Transverse colon (tissue), 4 donors: ENCODE measurements around the gene PTPRA. TPM values are rescaled to one million over a fixed set of nuclear protein-coding genes. Genes with fewer than 3 reads are reported as not detected.

Experiments used
- DNase-seq: peaks from one replicate; pipeline ENCODE4 v3.0.0-alpha.2; 2019
- H3K27ac ChIP-seq, 4 donors: fragments of 200-600 bp; sonication (generic); 2 replicates each; pipeline ENCODE4 v1.5.1; 2016 to 2018; ENCODE audit warnings: inconsistent platforms in 4 of 4
- H3K27me3 ChIP-seq: fragments of 200-600 bp; sonication (generic); 2 replicates; pipeline ENCODE4 v1.5.1; 2017; ENCODE audit warnings: inconsistent platforms
- H3K36me3 ChIP-seq, 4 donors: fragments of 200-600 bp; sonication (generic); 2 replicates each; pipeline ENCODE4 v1.5.1; 2017 to 2019; ENCODE audit warnings: inconsistent platforms in 4 of 4
- H3K4me1 ChIP-seq, 4 donors: fragments of 200-600 bp; sonication (generic); 2 replicates each; pipeline ENCODE4 v1.5.1; 2017 to 2020; ENCODE audit warnings: inconsistent platforms in 4 of 4
- H3K4me3 ChIP-seq, 4 donors: fragments of 200-600 bp; sonication (generic); 1 replicate in 1 of 4; 2 replicates in 3 of 4; pipeline versions ENCODE4 v1.5.1 to v1.6.1; 2017 to 2019; ENCODE audit warnings: inconsistent platforms in 4 of 4
- H3K9me3 ChIP-seq, 2 donors: fragments of 200-600 bp; sonication (generic); 2 replicates each; pipeline ENCODE4 v1.5.1; 2017 to 2019; ENCODE audit warnings: inconsistent platforms in 2 of 2
- CTCF ChIP-seq, 5 experiments: fragments of 200-600 bp in 3 of 5; fragments of 450-650 bp in 2 of 5; sonication (generic) in 3 of 5; IDR thresholded peaks; 1 replicate in 2 of 5; 2 replicates in 3 of 5; pipeline ENCODE4 v1.5.1; 2016 to 2017; ENCODE audit warnings: antibody characterized with exemption in 5 of 5, inconsistent platforms in 3 of 5, mild to moderate bottlenecking in 2 of 5, moderate library complexity in 1 of 5
- EP300 ChIP-seq: sonication (generic); formaldehyde crosslinking; IDR thresholded peaks from one replicate; pipeline ENCODE4 v1.6.1; 2017; ENCODE audit warnings: antibody characterized with exemption, low read depth
- POLR2A ChIP-seq: fragments of 450-650 bp; IDR thresholded peaks from one replicate; pipeline ENCODE4 v1.6.1; 2016; ENCODE audit warnings: antibody characterized with exemption, mild to moderate bottlenecking, moderate library complexity
- POLR2AphosphoS5 ChIP-seq, 3 donors: sonication (generic); formaldehyde crosslinking; IDR thresholded peaks; one replicate each; pipeline ENCODE4 v1.6.1; 2016; ENCODE audit warnings: antibody characterized with exemption in 3 of 3
- WGBS, 2 donors: methylation state at CpG; one replicate each; pipeline ENCODE4 v1.1.5; 2018; ENCODE audit warnings: low coverage in 1 of 2; 5-methylcytosine and 5-hydroxymethylcytosine counted together
- in situ Hi-C, 4 donors: fragments of 200-750 bp; cut with MboI; loops; one replicate each; pipeline versions ENCODE4 v1.15.0 to v1.15.1; 2017; ENCODE audit warnings: low sequenced_read_pairs in 3 of 4, low pct_ligation_motif_present in 1 of 4, low pct_unique_long_range_greater_than_20kb in 1 of 4
- intact Hi-C: fragments of 100-400 bp; cut with DNase I; formaldehyde crosslinking; loops from one replicate; pipeline ENCODE4 v1.15.1; 2023; ENCODE audit warnings: low total_unique reads
- total RNA-seq, 4 donors: library from RNA; depleted of rRNA; stranded (reverse); fragments of >200 nt; gene quantifications; one replicate each; pipeline ENCODE4 v1.1.0, GENCODE V29; 2016

Gene PTPRA
- total RNA-seq, 4 donors from 2014 or later, result 32.2 to 55.8 (median 45.8) TPM

- DNase-seq, result no peak
- no peak for TF ChIP-seq CTCF (IDR thresholded peaks at IDR 0.05)
- no peak for TF ChIP-seq POLR2A
- no peak for TF ChIP-seq POLR2AphosphoS5 (IDR thresholded peaks at IDR 0.05)
- TF ChIP-seq EP300, result no peak
- in situ Hi-C loops, result no loop called here
- Histone ChIP-seq H3K9me3 (no peaks in the 10 kb centered on the region), H3K4me3 (no peak overlapping the region), H3K36me3 (peaks cover 0 to 13% (median 4%) of the 10 kb centered on the region in 4 donors), H3K27ac (no peak overlapping the region), H3K27me3 (no peaks in the 10 kb centered on the region), H3K4me1 (no peaks in the 10 kb centered on the region)
- WGBS, 2 donors, result 94 to 96% methylated on average over 4 to 5 of the region's 5 CpGs
- intact Hi-C loops, result no loop called here
Observed at GRCh38 chr20:2972126-2972525, 98.8 kb downstream of the PTPRA start.

DNA sequence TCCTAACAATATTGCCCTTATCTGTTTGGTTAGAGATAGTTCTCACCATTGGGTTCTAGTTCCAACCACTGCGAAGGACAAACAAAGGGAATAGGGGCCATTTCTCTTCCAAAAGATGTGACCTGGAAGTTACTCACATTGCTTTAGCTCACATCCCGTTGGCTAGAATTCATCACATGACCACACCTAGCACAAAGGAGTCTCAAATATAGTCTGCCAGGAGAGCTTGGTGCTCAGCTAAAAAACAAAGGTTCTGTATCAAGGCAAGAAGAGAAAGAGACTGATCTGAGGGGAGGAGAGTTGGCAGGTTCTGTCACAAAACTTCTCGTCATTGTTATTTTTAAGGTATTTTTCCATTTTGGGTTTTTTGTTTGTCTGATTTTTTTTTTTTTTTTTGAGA is 100.3 kb downstream of the PTPRA start:
- WGBS, 2 donors, result 92 to 100% methylated on average over 2 to 3 of the region's 3 CpGs
- H3K4me1 ChIP-seq, result no peaks in the 10 kb centered on the region
- intact Hi-C loops, result no loop called here
- no peaks in the 10 kb centered on the region for H3K27me3 ChIP-seq
- H3K36me3 ChIP-seq, result peaks cover 0 to 13% (median 0%) of the 10 kb centered on the region in 4 donors
- no peaks in the 10 kb centered on the region for H3K9me3 ChIP-seq
- no peak for TF ChIP-seq POLR2A
- TF ChIP-seq POLR2AphosphoS5 (IDR thresholded peaks at IDR 0.05), result no peak
- no peak for TF ChIP-seq CTCF (IDR thresholded peaks at IDR 0.05)
- no peak for TF ChIP-seq EP300
- in situ Hi-C loops, result no loop called here
- H3K27ac ChIP-seq, result no peak overlapping the region
- no peak for DNase-seq
- H3K4me3 ChIP-seq, result no peak overlapping the region

DNA sequence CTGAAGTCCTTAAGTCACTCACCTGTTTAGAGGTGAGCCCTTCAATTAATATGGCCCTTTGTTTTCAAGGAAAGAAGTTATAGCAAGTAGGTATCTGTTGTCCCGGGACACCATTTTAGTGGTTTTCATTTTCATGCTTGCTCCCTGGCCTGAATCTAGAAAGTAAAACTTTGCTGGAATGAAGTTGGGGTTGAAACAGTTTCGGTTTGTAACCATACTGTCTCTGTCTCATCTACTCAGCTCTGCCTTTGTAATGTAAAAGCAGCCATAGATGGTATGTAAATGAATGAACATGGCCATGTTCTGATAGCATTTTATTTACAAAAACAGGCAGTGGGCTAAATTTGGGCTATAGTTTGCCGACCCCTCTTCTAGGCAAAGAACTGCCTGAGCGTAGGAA is 105.2 kb downstream of the PTPRA start:
- 77 to 90% methylated on average over 4 of the region's 4 CpGs for WGBS, 2 donors
- Histone ChIP-seq H3K4me3 (no peak overlapping the region), H3K27ac (no peak overlapping the region), H3K9me3 (no peaks in the 10 kb centered on the region), H3K27me3 (no peaks in the 10 kb centered on the region), H3K36me3 (no peaks in the 10 kb centered on the region), H3K4me1 (no peaks in the 10 kb centered on the region)
- no peak for DNase-seq
- TF ChIP-seq POLR2AphosphoS5 (IDR thresholded peaks at IDR 0.05), result no peak
- in situ Hi-C loops (no loop called here), intact Hi-C loops (no loop called here)

DNA sequence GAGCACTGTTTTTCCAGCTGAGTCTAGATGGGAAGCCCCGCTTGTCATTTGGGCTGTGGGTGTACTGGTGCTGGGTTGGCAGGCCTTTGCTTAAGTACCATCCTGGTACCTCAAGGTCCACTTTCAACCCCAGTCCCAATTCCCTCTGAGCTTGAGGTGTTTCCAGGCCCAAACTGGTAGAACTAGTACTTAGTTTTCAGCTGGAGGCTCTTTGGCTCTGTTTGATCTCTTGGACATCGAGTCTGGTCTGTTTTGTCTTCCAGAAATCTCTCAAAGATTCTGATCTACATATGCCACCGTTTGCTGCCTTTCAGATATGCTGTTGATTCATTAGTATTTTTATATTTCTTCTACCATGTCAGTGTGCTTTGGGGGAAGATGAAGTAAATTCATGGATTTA is 108.4 kb downstream of the PTPRA start:
- peaks cover 0 to 4% (median 0%) of the 10 kb centered on the region in 4 donors for H3K4me1 ChIP-seq
- H3K27ac ChIP-seq, result no peak overlapping the region
- intact Hi-C loops (no loop called here), in situ Hi-C loops (no loop called here)
- no peak for DNase-seq
- WGBS, 2 donors, result 60 to 88% methylated on average over 1 to 3 of the region's 3 CpGs
- no peaks in the 10 kb centered on the region for H3K27me3 ChIP-seq
- H3K9me3 ChIP-seq, result no peaks in the 10 kb centered on the region
- no peak overlapping the region for H3K4me3 ChIP-seq
- TF ChIP-seq EP300 (no peak), POLR2AphosphoS5 (IDR thresholded peaks at IDR 0.05) (no peak), CTCF (IDR thresholded peaks at IDR 0.05) (no peak), POLR2A (no peak)
- H3K36me3 ChIP-seq, result peaks cover 0 to 9% (median 0%) of the 10 kb centered on the region in 4 donors

- no peak overlapping the region for H3K4me3 ChIP-seq
- in situ Hi-C loops (no loop called here), intact Hi-C loops (no loop called here)
- no peak overlapping the region for H3K27ac ChIP-seq
- H3K36me3 ChIP-seq, result peaks cover 0 to 25% (median 5%) of the 10 kb centered on the region in 4 donors
- no peaks in the 10 kb centered on the region for H3K27me3 ChIP-seq
- TF ChIP-seq POLR2A (no peak), CTCF (IDR thresholded peaks at IDR 0.05) (no peak), EP300 (no peak), POLR2AphosphoS5 (IDR thresholded peaks at IDR 0.05) (no peak)
- no peak for DNase-seq
- no peaks in the 10 kb centered on the region for H3K9me3 ChIP-seq
- H3K4me1 ChIP-seq, result peaks cover 0 to 4% (median 0%) of the 10 kb centered on the region in 4 donors
Observed at GRCh38 chr20:2983508-2983907, 110.2 kb downstream of the PTPRA start.
